HG03520 (cell line): ENCODE data around the gene EIF3A.

ENCODE experiments used
- ATAC-seq: cut with Tn5 transposase; IDR thresholded peaks from one replicate; pipeline ENCODE4 v1.9.1; 2021; ENCODE audit warnings: mild to moderate bottlenecking, moderate library complexity; ENCODE audit not compliant: unreplicated experiment

EIF3A gene

GRCh38 chr10:119006451-119007210 lies 74.0 kb downstream of the EIF3A start:
- no peak for ATAC-seq

DNA sequence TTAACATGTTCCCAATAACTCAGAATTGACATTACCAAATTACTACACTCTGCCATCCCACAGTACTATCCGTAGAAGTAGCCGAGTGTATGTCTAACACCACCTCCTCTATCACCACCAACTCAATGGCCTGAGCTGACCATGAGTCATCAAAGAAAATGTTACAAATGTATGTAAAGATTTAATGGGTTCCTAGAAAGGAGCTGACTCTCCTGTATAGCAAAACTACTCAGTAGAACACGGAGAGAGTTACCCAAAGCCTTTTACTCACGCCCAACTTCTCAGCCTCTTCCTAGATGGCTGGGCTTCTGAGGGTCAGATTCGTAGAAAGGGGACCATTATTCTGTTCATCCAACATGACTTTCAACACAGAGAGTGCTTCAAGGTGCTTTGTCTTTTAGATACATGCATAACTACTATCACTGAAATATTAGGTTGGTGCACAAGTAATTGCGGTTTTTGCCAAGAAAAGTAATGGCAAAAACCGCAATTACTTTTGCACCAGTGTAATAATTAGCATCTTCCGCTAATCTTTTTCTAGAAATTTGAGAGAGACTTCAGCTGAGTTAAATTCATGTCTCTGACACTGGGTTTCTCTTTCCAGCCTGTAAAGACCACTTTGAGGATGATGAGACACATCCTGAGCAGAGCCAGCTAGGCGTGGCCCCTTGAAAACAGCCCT lies 75.1 kb downstream of the EIF3A start:
- ATAC-seq, result no peak

DNA sequence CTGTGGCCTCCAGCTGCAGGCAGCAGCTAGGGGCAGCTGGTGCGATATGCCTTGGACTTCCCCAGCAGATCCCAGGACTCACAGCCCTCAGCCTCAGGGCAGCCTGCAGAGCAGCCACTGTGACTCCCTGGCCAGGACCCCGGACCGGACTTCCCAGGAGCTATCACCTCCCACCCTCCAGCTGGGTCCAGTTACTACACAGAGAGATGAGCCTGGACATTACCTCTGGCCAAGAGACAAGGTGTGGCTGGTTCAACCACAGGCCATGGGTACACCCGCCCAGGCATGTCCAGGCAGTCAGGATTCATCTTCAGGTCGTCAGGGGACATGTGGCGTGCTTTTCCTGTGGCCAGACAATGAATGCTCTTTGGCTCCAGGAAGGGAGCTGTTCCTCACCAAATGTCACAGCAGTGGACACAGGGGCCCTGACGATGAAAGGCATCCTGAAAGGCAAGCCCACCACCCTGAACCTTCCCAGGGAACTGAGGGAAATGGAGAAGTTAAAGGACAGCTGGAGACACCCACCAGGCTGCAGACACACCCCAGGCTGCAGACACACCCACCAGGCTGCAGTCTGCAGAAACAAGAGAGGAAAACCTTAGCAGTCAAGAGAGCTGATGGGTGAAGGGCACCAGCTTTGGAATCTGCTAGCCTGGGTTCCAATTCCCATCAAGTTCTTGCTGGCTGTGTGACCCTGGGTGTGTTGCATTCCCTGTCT lies 76.9 kb downstream of the EIF3A start:
- ATAC-seq, result no peak

DNA sequence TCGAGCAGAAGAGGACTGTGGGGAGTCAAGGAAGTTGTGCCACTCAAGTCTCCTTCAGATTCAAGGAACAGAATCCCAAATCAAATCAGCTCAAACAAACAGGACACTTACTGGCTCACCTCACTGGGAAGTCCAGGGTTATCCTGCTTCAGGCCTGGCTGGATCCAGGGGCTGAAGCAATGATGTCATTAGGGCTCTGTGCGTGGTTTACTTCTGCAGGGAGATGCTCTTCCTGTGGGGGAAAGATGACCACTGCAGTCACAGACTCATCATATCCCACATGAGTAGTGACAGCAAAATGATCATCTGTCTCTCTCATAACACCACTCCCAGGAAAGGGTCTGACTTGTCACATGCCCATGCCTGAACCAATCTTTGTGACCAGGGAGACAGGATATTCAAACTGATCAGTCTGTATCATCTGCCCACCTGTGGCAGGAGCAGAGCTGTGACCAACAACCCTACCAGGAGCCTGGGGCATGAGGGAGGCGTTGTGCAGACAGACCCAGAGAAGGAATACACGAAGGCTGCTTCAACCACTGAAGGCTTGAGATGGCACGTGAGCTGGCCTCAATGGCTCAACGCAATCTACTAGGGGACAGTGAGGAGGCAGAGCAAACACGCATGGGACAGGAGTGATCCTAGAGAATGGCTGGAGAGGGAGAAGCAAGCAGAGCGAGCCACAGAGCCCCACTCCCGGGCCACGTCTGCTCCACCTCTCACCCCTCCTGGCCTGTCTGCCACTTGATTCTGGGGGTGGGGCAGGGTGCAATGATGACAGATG lies 78.7 kb downstream of the EIF3A start:
- ATAC-seq, result no peak

DNA sequence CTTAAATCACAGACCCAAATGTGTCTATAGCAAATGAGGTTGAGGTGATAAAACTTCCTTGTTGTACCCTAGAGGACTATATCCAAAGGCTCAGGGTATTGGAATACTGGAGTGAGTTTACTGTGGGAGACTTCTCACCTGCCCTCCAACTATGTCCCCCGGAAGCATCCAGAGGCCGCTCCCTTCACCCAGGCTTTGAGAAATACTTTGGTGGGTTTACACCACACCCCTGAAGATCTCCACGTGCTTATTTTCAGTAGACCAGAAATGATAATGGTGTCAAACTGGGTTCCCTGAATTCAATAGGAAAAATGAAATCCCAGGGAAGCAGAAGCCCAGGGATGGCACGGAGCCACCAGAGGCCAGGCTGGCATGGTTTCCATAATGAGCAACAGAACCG lies 82.4 kb downstream of the EIF3A start:
- ATAC-seq, result no peak

- no peak for ATAC-seq
Measured at GRCh38 chr10:118997379-118997778, 83.2 kb downstream of the EIF3A start.

DNA sequence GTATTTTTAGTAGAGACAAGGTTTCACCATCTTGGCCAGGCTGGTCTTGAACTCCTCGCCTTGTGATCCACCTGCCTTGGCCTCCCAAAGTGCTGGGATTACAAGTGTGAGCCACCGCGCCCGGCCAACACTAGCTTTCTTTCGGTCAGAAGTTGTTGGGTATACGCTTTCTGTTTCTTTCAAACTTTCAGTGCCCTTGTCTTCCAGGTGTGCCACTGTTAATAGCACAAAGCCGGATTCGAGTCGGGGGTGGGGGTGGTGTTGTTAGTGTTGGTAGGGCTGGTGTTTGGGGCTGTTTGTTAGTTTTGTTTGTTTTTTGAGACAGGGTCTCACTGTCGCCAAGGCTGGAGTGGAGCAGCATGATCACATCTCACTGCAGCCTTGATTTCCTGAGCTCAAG lies 84.9 kb downstream of the EIF3A start:
- no peak for ATAC-seq

DNA sequence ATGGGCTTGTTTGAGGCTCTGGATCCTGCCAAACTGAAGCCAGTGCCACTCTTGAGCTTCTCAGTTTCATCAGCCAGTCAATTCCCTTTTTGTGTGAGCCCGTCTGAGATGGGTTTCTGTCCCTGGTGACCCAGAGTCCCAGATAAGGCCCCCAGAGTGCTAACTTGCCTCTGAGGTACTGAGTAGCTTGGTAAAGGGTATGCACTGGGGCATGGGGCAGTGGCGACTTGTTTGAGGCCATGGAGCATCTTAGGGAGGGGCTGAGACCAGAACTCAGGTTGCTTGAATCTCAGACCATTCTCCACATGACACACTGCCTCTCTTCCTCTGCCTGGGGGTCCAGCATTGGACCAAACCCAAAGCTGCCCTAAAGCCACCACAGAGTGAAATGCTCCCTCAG lies 86.3 kb downstream of the EIF3A start:
- ATAC-seq, result no peak

DNA sequence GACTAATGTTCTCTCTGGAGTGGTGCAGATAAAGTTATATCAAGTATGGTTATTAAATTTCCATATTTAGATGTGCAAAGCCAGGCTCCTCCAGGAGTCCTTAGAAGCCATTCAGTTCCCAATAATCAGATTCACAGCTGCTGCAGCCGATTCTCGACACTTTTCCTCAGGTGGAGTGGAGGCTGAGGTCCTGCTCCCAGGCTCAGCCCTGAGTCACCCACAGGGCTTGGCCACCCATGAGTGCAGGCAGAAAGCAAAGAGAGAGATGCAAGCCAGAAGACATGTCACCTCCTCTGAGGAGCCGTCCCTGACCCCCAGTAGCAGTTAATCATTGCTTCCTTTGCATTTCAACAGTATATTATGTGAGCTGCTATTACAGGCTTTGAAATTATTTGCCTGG lies 87.4 kb downstream of the EIF3A start:
- ATAC-seq, result no peak

DNA sequence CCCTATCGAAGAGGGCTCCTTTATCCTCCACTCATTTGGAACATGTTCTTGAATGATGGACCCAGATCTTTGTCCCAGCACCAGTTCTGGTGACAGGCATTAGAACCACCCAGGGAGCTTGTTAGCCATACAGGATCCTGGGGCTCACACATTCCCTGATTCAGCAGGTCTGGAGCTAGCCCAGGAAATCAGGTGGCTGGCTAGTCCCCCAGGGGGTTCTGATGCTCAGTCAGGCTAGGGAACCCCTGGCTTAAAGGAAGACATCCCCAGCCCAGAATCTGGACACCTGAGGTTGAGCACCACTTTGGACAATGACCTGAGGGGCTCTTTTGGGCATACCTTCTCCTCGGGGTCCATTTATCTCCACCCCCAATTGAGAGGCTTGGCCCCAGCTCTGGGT lies 88.1 kb downstream of the EIF3A start:
- no peak for ATAC-seq

GRCh38 chr10:118990326-118990725 lies 90.3 kb downstream of the EIF3A start:
- no peak for ATAC-seq

DNA sequence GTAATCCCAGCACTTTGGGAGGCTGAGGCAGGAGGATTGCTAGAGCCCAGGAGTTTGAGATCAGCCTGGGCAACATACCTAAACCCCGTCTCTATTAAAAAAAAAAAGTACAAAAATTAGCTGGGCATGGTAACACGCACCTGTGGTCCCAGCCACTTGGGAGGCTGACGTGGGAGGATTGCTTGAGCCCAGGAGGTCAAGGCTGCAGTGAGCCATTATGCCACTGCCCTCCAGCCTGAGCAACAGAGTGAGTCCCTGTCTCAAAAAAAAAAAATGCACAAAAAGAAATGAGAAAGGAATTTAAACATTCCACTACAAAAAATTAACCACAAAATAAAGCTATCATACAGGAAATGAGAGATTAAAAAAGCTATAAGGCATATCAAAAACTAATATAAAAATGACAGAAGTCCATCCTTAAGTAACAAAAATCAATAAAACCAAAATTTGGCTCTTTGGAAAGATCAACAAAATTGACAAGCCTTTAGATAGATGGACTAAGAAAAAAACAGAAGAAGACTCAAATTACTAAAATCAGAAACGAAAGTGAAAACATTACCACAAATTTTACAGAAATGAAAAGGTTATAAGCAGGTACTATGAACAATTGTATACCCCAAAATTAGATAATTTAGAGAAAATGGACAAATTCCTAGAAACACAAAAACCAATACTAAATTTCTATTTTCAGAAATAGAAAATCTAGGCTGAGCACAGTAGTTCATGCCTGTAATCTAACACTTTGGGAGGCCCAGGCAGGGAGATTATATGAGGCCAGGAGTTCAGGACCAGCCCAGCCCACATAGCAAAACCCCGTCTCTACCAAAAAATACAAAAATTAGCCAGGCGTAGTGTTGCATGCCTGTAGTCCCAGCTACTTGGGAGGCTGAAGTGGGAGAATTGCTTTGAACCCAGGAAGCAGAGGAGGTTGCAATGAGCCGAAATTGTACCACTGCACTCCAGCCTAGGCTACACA lies 93.5 kb downstream of the EIF3A start:
- peak; percentile 71 for ATAC-seq

DNA sequence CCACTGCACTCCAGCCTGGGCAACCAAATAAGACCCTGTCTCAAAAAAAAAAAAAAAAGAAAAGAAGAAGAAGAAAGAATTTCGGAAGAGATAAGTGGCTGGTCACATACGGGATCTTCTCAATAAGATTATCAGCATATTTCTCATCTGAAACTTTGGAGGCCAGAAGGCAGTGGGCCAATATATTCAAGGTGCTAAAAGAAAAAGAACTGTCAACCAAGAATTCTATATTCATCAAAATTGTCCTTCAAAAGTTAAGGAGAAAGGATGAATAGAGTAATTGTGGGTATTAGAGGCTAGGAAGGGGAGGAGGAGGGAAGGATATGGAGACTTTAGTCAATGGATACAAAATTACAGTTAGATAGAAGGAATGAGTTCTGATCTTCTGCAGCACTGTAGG lies 95.0 kb downstream of the EIF3A start:
- no peak for ATAC-seq
